ENCODE results near the gene FLII.
"Not testable (repeated sequence)": the region's sequence is repeated elsewhere in the genome, so short reads cannot be mapped to it uniquely, and the experiment has no call there.

Gene FLII

DNA sequence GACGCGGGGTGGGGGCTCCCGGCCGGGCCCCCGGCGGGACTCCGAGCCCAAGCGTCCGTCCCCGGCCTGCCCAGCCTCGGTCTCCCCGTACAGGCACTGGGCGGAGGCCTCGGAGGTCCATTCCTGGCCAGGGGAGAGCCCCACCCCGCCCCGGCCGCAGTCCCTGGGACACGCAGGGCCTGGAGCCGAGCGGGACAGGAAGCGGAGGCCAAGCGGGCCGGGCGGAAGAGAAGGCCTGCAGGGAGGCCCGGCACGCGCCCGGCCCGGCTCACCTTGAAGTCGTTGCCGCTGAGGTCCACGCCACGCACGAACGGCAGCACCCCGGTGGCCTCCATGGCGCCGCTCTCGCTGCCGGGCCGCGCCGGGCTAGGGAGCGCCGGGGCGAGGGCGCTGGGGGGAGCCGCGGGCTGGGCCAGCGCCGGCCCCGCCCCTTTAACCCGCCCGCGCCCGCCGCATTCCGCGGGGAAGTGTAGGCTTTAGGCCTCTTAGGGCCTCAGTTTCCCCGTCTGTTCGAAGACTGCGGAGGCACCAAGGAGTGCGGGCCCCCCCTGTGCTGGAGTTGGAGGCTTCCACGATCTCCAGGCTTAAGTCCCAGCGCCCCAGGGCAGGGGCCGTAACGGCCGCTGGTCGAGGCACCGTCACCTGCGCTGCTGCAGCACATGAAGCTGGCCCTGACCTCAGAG, at the start of gene FLII (continued):
- TF ChIP-seq, protein P1, sequence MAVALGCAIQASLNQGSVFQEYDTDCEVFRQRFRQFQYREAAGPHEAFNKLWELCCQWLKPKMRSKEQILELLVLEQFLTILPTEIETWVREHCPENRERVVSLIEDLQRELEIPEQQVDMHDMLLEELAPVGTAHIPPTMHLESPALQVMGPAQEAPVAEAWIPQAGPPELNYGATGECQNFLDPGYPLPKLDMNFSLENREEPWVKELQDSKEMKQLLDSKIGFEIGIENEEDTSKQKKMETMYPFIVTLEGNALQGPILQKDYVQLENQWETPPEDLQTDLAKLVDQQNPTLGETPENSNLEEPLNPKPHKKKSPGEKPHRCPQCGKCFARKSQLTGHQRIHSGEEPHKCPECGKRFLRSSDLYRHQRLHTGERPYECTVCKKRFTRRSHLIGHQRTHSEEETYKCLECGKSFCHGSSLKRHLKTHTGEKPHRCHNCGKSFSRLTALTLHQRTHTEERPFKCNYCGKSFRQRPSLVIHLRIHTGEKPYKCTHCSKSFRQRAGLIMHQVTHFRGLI (tag by site-specific recombination; IDR thresholded peaks at IDR 0.05): peak; percentile 91
- TF ChIP-seq ZBTB20 (tag by site-specific recombination; IDR thresholded peaks at IDR 0.05) (peak; percentile 86), ZNF629 (tag by site-specific recombination; IDR thresholded peaks at IDR 0.05) (0 out of 2 replicates have a peak, but pooled peaks have one; percentile 40), ZNF837 (tag by site-specific recombination; IDR thresholded peaks at IDR 0.05) (no peak), YY2 (tag by site-specific recombination; IDR thresholded peaks at IDR 0.05) (0 out of 2 replicates have a peak, but pooled peaks have one; percentile 8), ZNF747 (tag by site-specific recombination; IDR thresholded peaks at IDR 0.05) (no peak), SP2 (tag by site-specific recombination; IDR thresholded peaks at IDR 0.05) (peak; percentile 22), ZNF76 (tag by site-specific recombination; IDR thresholded peaks at IDR 0.05; ENCODE audit: borderline replicate concordance, low read depth) (peak; percentile 51; the same call in 1 of the 2 replicates)

DNA sequence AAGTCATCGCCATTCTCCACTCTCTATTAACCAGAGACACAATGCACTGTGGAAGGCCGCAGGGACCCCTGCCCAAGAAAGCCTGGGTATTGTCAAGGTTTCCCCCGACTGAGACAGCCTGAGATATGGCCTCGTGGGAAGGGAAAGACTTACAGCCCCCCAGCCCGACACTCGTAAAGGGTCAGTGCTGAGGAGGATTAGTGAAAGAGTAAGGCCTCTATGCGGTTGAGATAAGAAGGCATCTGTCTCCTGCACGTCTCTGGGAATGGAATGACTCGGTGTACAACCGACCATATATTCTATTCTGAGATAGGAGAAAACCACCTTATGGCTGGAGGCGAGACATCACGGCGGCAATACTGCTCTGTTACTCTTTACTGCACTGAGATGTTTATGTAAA, 44.7 kb upstream of the FLII start:
- CTCF ChIA-PET: interaction anchor here (0.9 kb wide), 1 partner anchor 9 kb away, joined by 3 read pairs; no protein-coding TSS in a partner anchor
- H3K9me3 ChIP-seq (ENCODE audit: control insufficient read depth, insufficient read depth, low read depth, low read length); H3K4me1 ChIP-seq (ENCODE audit: control insufficient read depth, insufficient read depth, low read length); H3K27ac ChIP-seq (ENCODE audit: extremely low read depth, low read depth, low read length); H3K4me3 ChIP-seq (ENCODE audit: low read depth, low read length): not testable (repeated sequence)
- POLR2A ChIA-PET: interaction anchor here (1.2 kb wide), 1 partner anchor 16 kb away, joined by 5 read pairs; no protein-coding TSS in a partner anchor
- peaks cover 85 to 92% of the 10 kb centered on the region in 2 experiments for H3K36me3 ChIP-seq (ENCODE audit: control insufficient read depth in 2 of 2, insufficient read depth in 1 of 2, low read length in 2 of 2)

DNA sequence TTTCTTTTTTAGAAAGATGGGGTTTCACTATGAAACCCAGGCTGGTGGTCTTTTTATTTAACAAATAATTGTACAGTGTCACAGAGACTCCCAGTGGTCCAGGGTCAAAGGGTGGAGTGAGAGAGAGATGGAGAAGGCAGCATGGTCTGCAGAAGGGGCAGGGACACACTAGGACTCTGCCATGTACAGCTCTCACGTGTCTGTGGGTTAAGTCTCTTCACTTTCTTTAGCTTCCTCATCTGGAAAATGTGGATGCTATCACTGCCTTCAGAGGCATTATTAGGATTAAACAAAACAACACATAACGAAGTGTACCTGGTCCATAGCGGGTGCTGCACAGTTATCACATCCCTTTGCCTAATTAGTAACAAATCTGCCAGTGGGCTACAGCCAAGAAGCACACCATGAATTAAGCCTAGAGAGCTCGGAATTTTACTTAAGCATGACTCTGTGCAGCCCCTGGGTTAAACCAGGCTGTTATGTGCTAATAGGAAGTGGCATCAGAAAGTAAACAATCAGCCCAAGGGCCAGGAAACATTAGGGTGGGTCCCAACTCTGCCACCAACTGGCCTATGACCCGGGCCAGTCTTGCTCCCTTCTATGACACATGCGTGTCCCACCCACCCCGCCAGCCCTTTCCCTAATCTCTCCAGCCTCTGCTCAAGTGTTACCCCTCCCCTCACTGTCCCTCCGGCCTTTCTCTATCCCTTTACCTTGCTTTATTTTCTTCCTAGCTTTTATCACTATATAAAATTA, 42.4 kb upstream of the FLII start:
- Histone ChIP-seq H3K4me1 (ENCODE audit: control insufficient read depth, insufficient read depth, low read length) (no peaks in the 10 kb centered on the region), H3K27ac (ENCODE audit: extremely low read depth, low read depth, low read length) (no peak overlapping the region), H3K4me3 (ENCODE audit: low read depth, low read length) (no peak overlapping the region), H3K36me3 (ENCODE audit: control insufficient read depth in 2 of 2, insufficient read depth in 1 of 2, low read length in 2 of 2) (peaks cover 73 to 85% of the 10 kb centered on the region in 2 experiments), H3K9me3 (ENCODE audit: control insufficient read depth, insufficient read depth, low read depth, low read length) (no peaks in the 10 kb centered on the region)
- POLR2A ChIA-PET: interaction anchor here (0.6 to 1.1 kb wide), 2 partner anchors 25 to 65 kb away, joined by 3 to 5 read pairs; no protein-coding TSS in a partner anchor
- CTCF ChIA-PET: interaction anchor here (1.5 kb wide), 1 partner anchor 52 kb away, joined by 5 read pairs; no protein-coding TSS in a partner anchor
- TF ChIP-seq, protein P2, sequence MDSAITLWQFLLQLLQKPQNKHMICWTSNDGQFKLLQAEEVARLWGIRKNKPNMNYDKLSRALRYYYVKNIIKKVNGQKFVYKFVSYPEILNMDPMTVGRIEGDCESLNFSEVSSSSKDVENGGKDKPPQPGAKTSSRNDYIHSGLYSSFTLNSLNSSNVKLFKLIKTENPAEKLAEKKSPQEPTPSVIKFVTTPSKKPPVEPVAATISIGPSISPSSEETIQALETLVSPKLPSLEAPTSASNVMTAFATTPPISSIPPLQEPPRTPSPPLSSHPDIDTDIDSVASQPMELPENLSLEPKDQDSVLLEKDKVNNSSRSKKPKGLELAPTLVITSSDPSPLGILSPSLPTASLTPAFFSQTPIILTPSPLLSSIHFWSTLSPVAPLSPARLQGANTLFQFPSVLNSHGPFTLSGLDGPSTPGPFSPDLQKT (IDR thresholded peaks at IDR 0.05; ENCODE audit: borderline replicate concordance, low read depth, low read length): no peak
- TF ChIP-seq, protein P3, sequence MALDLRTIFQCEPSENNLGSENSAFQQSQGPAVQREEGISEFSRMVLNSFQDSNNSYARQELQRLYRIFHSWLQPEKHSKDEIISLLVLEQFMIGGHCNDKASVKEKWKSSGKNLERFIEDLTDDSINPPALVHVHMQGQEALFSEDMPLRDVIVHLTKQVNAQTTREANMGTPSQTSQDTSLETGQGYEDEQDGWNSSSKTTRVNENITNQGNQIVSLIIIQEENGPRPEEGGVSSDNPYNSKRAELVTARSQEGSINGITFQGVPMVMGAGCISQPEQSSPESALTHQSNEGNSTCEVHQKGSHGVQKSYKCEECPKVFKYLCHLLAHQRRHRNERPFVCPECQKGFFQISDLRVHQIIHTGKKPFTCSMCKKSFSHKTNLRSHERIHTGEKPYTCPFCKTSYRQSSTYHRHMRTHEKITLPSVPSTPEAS (tag by site-specific recombination; IDR thresholded peaks at IDR 0.05): no peak
- TF ChIP-seq ZNF138 (tag by site-specific recombination; IDR thresholded peaks at IDR 0.05; ENCODE audit: borderline replicate concordance): no peak
- no peak for TF ChIP-seq ZNF423 (tag by site-specific recombination; IDR thresholded peaks at IDR 0.05)
- TF ChIP-seq, protein P4, sequence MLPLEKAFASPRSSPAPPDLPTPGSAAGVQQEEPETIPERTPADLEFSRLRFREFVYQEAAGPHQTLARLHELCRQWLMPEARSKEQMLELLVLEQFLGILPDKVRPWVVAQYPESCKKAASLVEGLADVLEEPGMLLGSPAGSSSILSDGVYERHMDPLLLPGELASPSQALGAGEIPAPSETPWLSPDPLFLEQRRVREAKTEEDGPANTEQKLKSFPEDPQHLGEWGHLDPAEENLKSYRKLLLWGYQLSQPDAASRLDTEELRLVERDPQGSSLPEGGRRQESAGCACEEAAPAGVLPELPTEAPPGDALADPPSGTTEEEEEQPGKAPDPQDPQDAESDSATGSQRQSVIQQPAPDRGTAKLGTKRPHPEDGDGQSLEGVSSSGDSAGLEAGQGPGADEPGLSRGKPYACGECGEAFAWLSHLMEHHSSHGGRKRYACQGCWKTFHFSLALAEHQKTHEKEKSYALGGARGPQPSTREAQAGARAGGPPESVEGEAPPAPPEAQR (tag by site-specific recombination; IDR thresholded peaks at IDR 0.05): no peak
- TF ChIP-seq ZNF48 (tag by site-specific recombination; IDR thresholded peaks at IDR 0.05): no peak
- no peak for TF ChIP-seq ZNF302 (tag by site-specific recombination; IDR thresholded peaks at IDR 0.05; ENCODE audit: low read depth)
- no peak for TF ChIP-seq ZNF654 (tag by site-specific recombination; IDR thresholded peaks at IDR 0.05; ENCODE audit: low read depth)
- TF ChIP-seq, protein P5, sequence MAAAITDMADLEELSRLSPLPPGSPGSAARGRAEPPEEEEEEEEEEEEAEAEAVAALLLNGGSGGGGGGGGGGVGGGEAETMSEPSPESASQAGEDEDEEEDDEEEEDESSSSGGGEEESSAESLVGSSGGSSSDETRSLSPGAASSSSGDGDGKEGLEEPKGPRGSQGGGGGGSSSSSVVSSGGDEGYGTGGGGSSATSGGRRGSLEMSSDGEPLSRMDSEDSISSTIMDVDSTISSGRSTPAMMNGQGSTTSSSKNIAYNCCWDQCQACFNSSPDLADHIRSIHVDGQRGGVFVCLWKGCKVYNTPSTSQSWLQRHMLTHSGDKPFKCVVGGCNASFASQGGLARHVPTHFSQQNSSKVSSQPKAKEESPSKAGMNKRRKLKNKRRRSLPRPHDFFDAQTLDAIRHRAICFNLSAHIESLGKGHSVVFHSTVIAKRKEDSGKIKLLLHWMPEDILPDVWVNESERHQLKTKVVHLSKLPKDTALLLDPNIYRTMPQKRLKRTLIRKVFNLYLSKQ (tag by site-specific recombination; IDR thresholded peaks at IDR 0.05; ENCODE audit: borderline replicate concordance): no peak
- no peak for TF ChIP-seq ZNF624 (tag by site-specific recombination; IDR thresholded peaks at IDR 0.05)
- TF ChIP-seq, protein P6, sequence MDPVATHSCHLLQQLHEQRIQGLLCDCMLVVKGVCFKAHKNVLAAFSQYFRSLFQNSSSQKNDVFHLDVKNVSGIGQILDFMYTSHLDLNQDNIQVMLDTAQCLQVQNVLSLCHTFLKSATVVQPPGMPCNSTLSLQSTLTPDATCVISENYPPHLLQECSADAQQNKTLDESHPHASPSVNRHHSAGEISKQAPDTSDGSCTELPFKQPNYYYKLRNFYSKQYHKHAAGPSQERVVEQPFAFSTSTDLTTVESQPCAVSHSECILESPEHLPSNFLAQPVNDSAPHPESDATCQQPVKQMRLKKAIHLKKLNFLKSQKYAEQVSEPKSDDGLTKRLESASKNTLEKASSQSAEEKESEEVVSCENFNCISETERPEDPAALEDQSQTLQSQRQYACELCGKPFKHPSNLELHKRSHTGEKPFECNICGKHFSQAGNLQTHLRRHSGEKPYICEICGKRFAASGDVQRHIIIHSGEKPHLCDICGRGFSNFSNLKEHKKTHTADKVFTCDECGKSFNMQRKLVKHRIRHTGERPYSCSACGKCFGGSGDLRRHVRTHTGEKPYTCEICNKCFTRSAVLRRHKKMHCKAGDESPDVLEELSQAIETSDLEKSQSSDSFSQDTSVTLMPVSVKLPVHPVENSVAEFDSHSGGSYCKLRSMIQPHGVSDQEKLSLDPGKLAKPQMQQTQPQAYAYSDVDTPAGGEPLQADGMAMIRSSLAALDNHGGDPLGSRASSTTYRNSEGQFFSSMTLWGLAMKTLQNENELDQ (tag by site-specific recombination; IDR thresholded peaks at IDR 0.05; ENCODE audit: low read depth): no peak
- TF ChIP-seq GLI4 (tag by site-specific recombination; IDR thresholded peaks at IDR 0.05): no peak

All from HEK293 (cell line).